HG03439 (cell line): ENCODE data around the gene PEX11G.

Source experiments
- ATAC-seq: cut with Tn5 transposase; IDR thresholded peaks from one replicate; pipeline ENCODE4 v1.9.1; 2021; ENCODE audit warnings: mild to moderate bottlenecking, moderate library complexity; ENCODE audit not compliant: unreplicated experiment

The PEX11G gene

DNA sequence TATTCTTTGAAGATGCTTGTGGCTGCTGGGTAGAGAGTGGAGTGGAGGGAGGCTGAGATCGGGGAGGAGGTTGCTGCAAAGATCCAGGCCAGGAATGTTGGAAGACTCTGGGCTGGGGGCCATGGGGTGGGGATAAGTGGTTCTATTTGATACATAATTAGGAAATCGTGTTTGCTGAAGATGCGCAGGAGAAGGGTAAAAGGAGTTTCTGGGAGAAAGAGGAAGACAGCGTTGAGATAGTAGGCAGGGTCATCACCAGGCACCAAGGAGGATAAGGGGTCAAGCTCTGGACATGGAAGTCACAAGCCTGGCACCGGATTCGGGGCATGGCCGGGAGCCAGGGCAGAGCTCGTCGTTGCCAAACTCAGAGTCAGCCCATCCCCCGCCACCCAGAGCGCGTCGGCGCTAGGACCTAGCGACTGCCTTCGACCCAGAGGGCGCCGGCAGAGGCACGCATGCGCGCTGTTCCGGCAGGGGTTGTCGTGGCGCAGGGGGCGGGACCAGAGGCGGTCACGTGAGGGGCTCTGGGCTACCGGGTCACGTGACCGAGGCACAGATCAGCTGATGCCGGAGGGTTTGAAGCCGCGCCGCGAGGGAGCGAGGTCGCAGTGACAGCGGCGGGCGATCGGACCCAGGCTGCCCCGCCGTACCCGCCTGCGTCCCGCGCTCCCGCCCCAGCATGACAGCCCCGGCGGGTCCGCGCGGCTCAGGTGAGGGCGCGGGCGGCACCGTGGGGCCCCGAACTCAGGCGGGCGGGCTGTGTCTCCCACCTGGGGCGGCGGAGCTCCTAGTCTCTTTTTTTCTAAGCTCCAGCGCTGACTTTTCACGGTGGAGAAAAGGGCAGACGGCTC lies 33.5 kb upstream of the PEX11G start, which contains the start of gene MCOLN1:
MCOLN1 (plus strand) TSS at position 553 of the 851 bp plus-strand sequence; CDS start at position 680, 127 bp downstream.
- peak; percentile 81 for ATAC-seq

DNA sequence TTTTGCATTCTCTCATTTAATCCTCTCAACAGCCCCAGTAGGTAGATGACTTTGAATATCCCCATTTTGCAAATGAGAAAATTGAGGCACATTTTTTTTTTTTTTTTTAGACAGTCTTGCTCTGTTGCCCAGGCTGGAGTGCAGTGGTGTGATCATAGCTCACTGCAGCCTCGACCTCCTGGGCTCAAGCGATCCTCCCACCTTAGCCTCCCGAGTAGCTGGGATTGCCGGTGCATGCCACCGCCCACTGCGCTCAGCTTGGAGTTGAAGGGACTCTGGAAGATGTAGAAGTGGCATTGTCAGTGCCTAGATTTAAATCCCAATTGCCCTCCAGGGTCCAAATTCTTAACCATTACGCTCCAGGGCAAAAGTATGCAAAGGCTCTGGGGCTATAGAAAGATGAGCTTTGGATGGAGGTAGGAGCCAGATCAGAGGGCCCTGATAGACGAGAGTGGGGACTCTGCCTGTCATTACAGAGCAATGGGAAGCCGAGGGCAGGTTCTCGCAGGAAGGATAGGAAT lies 32.8 kb upstream of the PEX11G start:
- no peak for ATAC-seq

DNA sequence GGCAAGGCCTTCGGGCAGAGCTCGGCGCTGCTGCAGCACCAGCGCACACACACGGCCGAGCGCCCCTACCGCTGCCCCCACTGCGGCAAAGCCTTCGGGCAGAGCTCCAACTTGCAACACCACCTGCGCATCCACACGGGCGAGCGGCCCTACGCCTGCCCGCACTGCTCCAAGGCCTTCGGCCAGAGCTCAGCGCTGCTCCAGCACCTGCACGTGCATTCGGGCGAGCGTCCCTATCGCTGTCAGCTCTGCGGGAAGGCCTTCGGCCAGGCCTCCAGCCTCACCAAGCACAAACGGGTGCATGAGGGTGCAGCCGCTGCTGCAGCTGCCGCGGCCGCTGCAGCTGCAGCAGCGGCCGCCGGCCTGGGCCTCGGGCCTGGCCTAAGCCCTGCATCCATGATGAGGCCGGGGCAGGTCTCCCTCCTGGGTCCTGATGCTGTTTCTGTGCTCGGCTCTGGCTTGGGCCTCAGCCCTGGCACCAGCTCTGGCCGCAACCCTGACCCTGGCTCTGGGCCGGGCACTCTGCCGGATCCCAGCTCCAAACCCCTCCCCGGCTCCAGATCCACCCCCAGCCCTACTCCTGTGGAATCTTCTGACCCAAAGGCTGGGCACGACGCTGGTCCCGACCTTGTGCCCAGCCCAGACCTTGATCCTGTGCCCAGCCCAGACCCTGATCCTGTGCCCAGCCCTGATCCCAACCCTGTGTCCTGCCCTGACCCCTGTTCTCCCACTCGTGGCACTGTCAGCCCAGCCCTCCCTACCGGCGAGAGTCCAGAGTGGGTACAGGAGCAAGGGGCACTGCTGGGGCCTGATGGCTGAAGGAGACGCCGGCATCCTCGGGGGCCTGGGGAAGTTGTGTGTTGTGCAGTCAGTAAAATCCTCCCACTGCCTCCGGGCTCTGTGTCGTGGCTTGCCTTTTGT lies 31.6 kb upstream of the PEX11G start:
- ATAC-seq = no peak

DNA sequence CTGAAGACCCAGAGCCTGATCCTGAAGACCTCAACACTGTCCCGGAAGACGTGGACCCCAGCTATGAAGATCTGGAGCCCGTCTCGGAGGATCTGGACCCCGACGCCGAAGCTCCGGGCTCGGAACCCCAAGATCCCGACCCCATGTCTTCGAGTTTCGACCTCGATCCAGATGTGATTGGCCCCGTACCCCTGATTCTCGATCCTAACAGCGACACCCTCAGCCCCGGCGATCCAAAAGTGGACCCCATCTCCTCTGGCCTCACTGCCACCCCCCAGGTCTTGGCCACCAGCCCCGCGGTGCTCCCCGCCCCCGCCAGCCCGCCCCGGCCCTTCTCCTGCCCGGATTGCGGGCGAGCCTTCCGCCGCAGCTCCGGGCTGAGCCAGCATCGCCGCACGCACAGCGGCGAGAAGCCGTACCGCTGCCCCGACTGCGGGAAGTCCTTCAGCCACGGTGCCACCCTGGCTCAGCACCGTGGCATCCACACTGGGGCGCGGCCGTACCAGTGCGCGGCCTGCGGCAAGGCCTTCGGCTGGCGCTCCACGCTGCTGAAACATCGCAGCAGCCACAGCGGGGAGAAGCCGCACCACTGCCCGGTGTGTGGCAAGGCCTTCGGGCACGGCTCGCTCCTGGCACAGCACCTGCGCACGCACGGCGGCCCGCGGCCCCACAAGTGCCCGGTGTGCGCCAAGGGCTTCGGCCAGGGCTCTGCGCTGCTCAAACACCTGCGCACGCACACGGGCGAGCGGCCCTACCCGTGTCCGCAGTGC lies 30.7 kb upstream of the PEX11G start:
- ATAC-seq = no peak

DNA sequence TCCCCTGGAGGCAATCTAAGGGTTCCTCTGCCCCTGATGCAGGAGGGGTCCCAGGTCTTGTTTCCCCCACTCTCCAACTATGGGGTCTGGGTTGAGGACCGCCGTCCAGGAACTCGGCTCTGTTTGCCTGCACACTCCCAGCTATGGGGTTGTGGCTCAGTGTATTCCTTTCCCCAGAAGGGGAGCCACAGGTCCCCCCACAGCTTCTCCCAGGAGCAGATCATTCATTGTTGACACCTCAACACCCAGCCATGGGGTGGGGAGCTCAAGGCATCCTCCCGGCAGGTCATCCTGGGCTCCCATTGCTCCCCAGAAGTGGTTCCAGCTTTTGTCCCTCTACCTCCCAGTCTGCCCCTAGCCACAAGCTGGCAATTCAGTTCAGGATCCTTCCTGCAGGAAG lies 28.0 kb upstream of the PEX11G start:
- no peak for ATAC-seq

DNA sequence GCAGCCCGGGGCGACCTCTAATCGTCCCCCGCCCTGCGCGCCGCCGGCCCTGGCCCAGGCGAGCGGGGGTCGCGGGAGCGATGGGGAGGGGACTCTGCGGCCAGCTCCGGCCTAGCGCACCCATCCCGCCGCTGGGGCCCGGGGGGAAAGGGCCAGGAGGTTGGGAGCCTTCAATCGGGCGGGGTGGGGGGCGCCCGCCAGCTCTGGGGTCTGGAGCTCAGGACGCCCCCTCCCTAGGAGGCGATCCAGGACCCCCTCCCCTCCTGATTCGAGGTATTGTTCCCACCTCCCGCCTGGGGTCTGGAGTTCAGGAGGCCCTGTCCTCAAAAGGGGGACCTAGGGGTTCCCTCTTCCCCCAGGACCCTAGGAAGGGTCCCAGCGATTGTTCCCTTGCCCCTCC lies 27.5 kb upstream of the PEX11G start:
- no peak for ATAC-seq

DNA sequence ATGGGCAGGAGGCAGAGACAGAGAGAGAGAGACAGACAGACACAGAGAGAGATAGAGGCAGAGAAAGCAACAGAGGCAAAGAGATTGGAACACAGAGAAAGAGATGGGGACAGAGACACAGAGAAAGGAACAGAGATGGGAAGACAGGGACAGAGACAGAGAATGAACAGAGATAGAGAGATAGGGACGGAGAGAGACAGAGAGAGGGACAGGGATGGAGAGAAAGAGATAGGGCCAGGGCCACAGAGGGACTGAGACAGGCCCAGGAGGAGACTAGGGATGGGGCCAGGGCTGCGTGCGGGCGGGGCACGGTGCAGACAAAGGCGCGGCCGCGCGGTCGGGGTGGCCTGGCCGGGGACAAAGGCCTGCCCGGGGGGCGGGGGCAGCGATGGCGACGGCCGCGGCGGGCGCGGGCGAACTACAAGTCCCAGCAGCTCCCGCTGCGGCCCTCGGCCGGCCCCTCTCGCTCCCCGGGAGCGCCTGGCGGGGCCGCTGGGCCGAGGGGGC lies 26.9 kb upstream of the PEX11G start, which contains the start of gene ZNF358:
ZNF358 (plus strand) TSS at position 459 of the 507 bp plus-strand sequence. CDS start 3,140 bp downstream, outside the sequence.
- no peak for ATAC-seq

DNA sequence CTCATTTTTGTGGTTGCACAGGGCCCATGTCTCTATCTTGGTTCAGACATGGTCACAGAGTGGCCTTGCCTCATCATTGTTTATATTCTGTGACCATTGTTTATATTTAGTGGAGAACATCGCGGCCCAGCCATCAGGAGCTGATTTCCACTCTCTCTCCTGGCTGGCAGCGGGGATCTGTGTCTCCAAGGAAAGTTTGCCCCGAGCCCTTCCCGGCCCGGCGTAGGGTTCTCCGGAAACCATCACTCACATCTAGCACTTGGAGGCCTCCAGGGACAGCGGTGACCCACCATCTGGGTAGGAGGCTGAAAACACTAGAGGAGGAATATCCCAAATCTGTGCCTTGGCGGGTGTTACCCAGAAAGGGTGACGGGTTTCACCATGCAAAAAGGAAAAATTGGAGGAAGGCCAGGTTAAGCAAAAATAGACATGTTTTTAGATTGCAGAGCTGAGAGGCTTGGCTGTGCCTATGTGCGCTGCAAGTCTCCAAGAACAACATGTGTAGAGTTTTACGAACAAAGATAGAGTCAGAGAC lies 26.3 kb upstream of the PEX11G start:
- ATAC-seq = no peak

DNA sequence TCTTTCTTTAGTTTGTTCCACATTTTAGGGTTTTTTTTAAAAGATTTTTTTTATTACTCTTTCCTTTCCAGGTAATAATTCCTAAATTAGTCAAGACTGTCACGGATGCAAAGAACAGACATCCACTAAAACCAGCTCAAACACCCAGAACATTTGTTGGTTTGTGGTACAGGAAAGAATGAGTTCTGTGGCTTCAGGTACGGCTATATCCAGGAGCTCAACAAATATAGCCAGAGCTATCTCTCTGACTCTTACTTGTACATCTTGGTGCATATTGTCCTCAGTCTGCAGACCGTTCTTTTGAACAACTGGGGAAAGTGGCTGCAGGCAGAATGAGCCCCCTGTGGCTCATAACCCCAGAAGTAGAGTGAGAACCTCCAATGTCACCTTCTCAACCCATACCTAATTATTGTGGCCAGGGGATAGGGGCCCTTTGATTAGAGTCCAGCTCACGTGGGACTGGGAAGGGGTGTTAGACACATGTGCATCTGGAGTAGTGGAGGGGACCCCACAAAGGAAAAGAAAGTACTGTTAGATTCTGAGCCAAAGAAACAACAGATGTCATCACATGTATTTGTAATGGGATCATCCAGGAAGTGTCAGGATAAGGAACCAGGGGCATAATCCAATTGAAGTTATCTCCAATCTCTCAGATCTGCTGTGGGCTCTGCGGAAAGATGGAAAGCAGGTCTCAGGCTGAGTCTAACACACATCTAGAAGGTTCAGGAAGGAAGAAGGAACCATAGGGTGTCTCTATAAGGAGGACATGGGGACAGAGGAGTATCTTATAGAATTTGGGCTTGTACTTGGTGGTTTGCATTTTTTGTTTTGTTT lies 25.2 kb upstream of the PEX11G start:
- ATAC-seq = no peak

DNA sequence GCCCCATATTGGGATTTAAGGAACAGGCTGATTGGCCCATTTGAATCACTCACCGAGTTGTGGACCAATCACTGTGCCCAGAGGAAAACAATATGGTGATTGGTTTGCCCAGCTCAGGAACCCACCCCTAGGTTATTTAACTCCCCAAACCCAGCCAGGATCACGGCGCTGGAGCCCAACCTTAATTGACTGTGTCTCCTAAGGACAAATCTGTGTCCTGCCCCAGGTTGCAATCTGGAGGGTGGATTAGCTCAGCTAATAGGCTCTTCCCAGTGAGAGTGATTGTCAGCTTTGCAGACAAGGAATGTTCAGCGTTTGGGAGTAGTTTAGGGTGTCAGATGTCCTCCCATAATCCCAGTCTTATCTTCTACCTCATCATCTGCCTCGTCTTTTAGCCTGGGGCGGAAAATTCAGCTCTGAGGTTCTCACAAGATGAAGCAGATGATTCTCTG lies 23.6 kb upstream of the PEX11G start:
- no peak for ATAC-seq

DNA sequence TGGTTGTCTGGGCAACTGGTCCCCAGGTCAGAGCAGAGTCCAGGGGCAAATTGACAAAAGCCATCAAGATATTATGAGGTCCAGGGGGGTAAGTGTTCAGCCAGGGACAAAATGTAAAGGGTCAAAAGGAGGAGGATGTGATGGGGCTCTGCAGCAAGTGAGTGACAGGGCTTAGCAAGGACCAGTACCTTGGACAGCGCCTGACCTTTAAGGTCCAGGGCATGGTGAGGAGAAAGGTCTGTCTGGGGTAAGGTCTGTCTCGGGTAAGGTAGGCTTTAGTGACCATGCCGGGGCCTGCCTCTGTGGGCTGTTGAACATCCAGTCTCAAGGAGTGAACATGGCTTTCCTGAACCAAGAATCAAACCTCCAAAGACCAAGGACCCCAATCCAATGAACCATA lies 20.8 kb upstream of the PEX11G start:
- ATAC-seq = no peak

DNA sequence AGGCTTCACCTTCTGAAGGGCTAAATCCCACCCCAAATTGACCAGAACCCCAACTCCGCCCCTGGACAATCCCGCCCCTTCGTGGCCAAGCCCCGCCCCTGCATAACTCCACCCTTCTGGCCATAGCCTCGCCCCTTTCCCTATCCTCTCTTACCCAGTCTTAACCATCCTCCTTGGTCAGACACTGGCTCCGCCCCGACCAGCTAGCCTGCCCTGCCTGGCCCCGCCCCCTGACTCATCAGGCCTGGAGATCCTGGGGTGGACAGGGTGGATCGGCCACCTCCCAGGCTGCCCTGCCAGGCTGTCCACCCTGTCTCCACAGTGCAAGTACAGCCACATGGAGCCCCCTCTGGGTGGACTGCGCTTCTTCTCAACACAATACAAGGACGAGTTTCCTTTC lies 19.0 kb upstream of the PEX11G start:
- ATAC-seq = no peak

DNA sequence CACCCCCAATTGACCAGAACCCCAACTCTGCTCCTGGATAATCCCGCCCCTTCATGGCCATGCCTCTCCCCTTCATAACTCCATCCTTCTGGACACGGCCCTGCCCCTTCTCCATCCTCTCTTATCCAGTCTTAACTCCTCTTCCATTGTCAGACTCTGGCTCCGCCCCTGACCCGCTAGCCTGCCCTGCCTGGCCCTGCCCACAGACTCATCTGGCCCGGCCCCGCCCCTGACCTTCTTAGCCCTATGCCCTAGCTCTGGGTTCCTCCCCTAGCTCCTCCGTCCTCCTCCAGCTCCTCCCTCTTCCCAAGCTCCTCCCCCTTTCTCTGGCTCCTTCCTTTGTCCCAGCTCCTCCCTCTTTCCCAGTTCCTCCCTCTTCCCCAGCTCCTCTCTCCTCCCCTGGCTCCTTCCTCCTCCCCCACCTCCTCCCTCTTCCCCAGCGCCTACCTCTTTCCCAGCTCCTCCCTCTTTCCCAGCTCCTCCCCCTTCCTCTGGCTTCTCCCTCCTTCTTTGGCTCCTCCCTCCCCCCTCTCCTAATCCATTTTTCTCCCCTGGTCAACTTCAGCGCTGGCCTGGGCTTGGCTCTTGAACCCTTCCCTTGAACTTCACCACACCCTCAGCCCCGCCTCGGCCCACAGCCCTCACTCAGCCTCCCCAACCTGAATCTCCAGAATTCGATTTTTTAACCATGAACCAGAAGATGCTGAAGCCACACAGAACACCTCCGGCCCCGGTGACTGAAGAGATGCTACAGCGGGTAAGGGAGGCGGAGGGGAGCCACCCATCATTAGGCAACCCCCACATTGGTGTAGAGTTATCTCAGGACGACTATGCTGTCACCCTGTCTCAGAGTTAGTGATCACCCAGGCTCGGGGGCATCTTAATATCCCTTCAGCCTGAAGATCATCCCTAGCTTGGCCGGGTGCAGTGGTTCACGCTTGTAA lies 17.8 kb upstream of the PEX11G start:
- ATAC-seq = no peak

DNA sequence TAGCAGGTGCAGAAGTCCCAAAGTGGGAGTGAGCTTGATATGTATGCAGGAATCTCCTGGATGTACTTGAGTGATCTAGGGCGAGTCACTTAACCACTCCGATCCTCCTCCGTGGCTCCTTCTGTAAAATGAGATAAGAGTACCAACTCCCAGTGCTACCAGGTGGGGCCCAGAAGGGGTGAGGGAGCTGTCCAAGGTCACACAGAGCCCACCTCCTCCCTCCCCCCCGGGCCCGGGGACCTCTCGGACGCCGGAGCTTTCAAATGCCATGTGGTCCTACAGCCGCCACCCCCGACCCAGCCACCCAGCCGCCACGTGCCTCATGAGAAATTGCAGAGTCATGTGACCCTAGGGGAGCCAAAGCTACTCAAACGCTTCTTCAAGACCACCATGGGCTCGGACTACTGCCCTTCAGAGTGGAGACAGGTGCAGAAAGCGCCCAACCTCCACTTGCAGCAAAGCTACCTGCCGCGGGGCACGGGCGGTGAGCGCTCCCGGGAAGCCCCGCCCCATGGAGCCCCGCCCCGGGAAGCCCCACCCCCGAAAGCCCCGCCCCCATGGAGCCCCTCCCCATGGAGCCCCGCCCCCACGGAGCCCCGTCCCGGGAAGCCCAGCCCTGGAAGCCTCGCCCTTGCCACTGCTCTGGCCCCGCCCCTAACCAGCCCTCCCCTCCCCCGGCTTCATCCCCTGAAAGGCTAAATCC lies 17.0 kb upstream of the PEX11G start:
- no peak for ATAC-seq

DNA sequence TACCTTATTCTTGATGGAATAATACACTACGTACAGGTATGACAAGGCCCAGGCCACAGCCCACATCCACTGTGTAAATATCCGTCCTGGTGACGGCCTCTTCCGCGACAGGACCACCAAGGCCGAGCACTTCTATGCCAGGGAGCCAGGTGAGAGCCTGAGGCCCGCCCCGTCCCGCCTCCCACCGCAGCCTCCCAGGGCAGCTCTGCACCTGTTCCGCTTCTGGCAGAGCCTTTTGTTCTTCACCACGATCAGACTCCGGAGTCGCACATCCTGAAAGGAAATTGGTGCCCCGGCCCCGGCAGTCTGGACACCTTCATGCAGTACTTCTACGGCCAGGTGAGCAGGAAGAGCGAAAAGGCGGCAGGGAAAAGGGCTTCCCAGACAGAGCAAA lies 16.4 kb upstream of the PEX11G start:
- ATAC-seq = no peak

DNA sequence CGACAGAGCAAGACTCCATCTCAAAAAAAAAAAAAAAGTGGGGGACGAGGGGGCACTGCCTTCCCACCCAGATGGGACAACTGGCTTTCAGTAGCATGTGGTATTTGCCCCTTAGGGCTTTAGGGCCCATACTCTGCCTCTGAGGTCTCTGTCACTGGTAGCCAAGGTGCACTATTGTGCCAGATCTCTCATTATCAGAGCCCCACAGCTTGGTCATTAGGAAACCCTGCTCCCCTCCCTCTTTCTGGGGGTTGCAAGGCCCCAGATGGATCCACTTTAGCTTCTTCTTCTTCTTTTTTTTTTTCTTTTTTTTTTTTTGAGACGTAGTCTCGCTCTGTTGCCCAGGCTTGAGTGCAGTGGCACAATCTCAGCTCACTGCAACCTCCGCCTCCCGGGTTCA lies 15.8 kb upstream of the PEX11G start:
- no peak for ATAC-seq

DNA sequence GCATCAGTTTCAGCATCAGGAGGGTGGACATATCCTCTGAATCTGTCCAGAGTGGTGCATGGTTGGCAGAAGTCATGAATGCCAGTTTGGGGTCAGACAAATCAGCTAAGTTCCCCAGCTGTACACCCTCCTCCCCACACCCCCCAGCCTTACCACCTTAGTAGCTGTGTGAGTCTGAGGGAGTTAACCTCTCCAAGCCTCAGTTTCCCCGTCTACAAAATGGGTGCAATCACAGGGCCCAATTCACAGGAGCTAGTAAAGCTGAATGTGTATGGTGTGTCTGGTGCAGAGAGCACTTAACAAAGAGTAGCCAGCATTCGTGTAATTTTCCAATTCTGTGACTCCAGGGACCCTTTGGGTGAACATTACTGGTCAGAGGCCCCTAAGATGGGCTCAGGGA lies 13.7 kb upstream of the PEX11G start:
- no peak for ATAC-seq
